Globus pallidus (tissue), 1 donor: ENCODE results near the gene ARRDC1.
"Not testable (repeated sequence)": the region's sequence is repeated elsewhere in the genome, so short reads cannot be mapped to it uniquely, and the experiment has no call there.

Experiments used
- DNase-seq: peaks from one replicate; pipeline ENCODE4 v3.0.0-alpha.2; 2015; ENCODE audit warnings: low spot score

Gene ARRDC1

DNA sequence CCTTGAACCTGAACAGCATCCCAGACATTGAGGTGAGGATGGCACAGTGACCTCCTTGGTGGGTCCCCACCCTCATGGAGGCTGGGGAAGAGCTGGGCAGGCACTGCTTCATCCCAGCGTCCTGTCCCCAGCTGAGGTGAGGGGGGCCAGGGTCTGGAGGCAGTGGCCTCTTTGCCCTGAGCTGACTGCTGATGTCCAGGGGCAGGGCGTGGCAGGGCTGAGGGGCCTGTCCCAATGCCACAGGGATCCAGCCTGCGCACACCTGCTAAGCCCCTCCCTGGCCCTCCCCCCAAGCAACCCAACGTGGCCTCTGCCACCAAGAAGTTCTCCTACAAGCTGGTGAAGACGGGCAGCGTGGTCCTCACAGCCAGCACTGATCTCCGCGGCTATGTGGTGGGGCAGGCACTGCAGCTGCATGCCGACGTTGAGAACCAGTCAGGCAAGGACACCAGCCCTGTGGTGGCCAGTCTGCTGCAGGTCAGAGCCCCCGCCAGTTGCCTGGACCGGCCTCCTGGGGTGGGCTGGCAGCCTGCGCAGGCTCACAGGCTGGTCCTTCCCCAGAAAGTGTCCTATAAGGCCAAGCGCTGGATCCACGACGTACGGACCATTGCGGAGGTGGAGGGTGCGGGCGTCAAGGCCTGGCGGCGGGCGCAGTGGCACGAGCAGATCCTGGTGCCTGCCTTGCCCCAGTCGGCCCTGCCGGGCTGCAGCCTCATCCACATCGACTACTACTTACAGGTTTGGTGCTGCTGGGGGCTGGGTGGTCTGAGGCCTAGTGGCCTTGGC lies 8.4 kb downstream of the ARRDC1 start:
- no peak for DNase-seq

DNA sequence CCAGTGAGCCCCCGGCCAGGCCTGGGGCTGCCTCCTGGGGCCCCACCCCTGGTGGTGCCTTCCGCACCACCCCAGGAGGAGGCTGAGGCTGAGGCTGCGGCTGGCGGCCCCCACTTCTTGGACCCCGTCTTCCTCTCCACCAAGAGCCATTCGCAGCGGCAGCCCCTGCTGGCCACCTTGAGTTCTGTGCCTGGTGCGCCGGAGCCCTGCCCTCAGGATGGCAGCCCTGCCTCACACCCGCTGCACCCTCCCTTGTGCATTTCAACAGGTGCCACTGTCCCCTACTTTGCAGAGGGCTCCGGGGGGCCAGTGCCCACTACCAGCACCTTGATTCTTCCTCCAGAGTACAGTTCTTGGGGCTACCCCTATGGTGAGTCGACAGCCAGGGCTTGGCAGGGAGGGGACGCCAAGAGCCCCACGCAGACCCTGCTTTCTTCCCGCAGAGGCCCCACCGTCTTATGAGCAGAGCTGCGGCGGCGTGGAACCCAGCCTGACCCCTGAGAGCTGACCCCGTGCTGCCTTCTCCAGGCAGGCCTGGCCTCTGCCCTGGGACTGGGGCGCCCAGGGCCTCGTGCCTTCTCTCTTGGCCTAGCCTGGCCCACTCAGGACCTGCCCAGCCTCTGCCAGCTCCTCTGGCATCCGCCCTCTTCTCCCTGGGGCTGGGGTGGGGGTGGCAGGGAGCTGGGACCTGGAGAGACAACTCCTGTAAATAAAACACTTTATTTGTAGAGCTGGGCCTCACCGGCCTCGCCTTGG lies 9.3 kb downstream of the ARRDC1 start:
- DNase-seq, result no peak

DNA sequence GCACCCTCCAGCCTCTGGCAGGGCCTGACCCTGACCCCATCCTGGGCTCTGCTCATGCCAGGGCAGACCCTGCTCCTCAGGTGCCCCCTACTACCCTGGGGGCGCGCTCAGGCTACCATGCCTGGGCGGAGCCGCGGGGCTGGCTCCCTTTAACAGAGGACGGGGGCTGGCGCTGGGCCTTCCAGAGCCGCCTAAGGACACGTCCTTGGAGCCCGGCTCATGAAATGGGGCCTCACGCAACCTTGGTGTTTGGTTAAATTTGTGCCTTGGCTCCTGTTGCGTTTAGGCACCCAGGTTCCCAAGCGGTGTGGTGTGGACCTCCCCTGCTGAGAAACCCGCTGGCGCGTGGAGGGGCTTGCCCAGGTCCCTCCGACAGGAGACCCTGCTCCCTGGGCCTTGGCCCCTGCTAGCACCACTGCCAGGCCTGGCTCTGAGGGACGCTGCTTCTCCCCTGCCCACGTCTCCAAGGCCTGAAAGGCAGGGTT lies 9.9 kb downstream of the ARRDC1 start:
- DNase-seq, result no peak

DNA sequence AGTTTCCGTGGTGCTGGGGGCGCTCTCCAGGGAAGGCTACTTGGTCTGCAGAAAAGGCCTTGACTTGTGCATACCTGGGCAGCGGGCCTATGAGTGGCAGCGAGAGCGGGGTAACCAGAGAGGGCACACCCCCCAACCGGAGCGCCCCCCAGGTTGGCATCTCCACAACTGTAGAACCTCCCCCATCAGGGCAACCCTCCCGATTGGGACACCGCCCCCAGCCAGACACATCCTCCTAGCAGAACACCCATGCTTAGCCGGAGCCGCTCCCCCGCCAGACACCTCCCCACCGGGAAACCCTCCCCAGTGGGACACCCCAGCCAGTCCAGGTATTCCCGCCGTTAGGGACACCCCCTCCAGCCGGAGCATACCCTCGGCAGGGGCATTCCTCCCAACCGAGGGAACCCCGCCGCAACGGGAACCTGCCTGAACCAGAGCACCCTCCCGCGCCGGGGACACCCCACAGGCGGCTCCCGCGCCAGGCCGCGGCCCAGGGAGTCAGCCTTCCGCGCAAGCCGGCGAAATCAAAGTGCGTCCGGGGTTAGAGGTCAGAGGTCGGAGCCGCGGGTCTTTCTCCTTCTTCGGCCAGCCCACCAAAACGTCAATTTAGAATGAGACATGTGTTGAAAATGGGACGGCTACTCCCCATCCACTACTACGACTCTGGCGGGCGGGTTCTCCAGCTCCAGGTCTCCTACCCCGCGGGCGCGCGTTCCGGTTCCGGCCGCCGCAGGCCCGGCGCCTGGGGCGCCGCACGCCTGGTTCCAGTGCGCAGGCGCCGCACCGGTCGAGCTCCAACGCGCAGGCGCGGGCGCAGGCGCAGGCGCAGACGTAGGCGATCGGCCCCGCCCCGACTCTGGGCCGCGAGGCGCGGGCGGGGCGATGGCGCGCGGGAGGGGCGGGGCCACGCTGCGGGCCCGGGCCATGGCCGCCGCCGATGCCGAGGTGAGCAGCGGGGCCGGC lies 12.9 kb downstream of the ARRDC1 start, which contains the start of gene EHMT1:
Gene EHMT1, plus strand, starts transcription at position 901 of the 963 bp plus-strand sequence. Its CDS starts 24 bp downstream, at position 925.
- DNase-seq, result peak; percentile 85

DNA sequence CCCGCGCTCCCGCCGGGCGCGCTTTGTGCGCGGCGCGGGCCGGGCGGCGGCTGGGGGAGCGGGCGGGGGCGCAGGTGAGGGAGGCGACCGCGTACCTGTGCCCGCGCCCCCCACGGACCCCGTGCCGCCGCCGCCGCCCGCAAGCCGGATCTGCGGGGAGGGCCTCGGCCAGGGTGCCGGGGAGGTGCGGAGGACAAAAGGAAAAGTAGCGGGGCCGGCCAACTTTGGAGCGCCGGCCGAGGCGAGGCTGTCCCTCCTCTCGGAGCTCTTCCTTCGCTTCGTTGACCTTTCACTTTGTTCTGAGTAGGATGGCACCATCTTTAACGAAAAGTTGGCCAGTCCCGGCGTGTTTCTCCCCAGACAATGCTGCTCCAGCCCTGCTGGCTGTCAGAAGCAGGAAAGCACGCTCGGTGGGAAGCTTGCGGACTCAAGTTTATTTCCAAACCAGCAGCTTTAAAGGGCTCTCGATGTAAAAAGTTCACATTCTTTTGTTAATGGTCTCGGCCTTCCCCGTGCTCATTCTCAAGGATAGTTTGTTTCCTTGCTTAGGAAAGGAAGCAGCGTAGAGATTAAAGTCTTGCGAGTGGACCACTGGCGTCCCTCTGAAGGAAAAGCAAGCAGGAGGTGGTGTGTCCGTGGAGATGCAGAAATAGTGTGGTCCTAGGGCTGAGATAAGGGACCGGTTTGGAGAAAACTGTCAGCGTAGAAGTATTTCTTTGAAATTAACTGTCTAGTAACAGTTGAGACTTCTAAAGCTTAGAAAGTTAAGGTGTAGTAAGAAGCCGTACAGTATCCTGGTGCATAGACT lies 14.0 kb downstream of the ARRDC1 start:
- DNase-seq, result no peak

DNA sequence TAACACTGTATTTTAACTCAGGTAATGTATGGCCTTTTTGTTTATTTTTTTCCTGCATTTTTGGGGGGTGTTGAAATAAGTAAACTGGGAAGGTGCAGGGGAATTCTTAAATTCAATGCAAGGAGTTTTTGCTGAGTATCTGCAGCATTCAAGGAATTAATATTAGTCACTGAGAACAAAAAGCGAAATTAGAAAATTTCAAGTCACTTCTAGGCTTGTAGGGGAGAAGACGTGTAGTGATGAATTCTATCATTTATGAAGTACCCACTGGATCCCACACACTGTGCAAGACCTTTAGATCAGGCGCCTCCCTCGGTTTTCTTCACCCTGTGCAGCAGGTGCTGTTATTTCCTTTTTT lies 14.5 kb downstream of the ARRDC1 start:
- DNase-seq, result no peak

DNA sequence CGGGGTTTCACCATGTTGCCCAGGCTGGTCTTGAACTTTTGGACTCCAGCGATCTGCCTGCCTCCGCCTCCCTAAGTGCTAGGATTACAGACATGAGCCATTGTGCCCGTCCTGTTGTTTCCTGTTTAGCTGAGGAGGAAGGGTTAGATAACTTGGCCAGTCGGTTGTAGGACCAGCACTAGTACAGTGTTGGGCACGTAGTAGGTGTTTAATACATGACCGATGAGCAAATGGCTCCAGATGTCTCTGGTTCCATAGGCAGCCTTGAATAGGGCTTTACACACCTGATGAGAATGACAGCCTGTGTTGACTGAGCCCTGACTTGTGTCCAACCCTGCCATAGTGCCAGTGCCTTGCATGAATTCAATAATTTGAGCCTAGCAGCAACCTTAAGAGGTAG lies 15.1 kb downstream of the ARRDC1 start:
- DNase-seq, result no peak

DNA sequence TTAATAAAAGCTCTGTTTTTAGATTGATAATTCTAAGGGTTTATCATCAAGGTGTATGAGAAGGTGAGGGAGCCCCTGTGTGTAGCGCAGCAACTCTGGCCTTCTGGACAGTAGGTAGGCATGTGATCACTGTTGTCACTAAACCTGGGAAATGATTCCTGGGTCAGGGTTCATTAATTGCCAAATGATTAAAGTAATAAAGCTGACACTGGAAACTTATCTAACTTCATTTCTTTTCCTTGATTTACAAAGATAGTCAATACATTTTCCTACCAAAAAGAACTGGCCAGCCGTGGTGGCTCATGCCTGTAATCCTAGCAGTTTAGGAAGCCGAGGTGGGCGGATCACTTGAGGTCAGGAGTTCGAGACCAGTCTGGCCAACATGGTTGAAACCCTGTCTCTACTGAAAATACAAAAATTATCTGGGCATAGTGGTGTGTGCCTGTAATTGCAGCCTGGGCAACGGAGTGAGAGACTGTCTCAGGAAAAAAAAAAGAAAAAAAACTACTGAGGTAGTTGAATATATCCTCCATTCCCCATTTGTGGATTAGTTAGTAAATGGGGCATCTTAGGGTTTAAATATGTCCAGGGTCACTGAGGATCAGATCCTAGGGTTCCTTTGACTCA lies 15.8 kb downstream of the ARRDC1 start:
- no peak for DNase-seq

DNA sequence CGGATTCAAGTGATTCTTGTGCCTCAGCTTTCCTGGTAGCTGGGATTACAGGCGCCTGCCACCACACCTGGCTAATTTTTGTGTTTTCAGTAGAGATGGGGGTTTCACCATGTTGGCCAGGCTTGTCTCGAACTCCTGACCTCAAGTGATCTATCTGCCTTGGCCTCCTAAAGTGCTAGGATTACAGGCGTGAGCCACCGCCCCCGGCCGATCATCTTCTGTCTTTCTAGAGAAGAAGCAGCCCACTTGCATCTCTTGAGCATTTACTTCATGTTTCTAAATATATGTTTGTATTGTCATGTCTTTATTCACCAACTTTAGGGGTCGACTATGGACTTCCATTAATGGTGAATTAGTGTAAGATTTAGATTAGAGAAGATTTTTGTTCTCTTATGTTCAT lies 16.7 kb downstream of the ARRDC1 start:
- not testable (repeated sequence) for DNase-seq

DNA sequence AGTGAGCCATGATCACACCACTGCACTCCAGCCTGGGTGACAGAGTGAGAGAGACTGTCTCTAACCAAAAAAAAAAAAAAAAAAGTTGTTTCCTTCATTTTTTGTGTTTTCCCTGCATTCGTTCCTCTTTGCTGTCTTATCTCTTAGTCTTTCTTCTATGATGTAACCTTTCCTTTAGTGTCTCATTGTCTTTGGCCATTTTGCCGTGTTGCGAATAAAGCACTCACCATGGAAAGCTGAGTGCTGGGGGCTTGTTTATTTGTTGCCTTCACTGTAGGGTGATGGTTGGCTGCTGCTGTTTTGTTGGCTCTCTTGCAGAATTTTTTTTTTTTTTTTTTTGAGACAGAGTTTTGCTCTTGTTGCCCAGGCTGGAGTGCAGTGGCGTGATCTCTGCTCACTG lies 21.0 kb downstream of the ARRDC1 start:
- no peak for DNase-seq

DNA sequence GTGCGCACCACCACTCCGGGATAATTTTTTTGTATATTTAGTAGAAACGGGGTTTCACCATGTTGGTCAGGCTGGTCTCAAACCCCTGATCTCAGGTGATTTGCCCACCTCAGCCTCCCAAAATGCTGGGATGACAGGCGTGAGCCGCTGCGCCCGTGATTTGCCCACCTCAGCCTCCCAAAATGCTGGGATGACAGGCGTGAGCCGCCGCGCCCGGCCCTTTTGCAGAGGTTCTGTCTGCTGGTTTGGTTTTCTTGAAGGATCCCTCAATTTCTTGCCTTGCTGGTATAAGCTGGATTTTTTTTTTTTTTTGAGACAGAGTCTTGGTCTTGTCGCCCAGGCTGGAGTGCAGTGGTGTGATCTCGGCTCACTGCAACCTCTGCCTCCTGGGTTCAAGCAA lies 21.9 kb downstream of the ARRDC1 start:
- not testable (repeated sequence) for DNase-seq

DNA sequence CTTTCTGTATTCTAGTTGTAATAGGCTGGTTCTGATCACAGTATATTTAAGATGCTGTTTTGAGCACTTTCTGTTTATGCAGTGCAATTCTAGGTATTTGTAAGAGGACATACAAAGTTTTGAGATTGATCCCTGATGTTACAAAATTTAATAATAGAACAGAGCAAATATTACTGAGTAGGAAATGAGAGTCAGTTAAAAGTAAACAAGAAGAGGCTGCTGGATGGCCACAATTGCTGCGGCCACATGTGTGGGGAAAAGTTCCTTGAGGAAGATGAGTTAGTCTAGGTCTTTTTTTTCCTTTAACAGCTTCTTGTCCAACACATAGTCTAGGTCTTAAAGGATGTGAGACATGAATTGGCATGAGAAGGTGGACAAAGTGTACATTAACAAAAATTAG lies 24.6 kb downstream of the ARRDC1 start:
- no peak for DNase-seq

DNA sequence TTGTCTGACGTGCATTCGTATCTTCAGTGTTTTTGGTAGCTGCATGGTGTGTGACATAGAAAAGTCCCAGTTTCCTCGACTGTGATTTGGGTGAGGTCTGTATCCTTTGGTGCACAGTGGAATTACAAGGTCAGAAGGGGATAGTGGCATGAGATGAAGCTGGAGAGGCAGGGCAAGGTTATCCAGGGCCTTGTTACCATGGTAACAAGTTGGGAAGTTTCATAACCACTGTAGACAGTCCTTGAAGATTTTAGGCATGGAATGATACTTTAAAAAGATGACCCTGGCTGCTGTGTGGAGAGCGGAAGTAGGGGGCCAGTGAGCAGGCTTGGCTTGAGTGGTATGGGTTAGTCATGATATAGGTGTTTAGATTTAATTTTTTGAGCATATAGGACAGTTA lies 25.2 kb downstream of the ARRDC1 start:
- DNase-seq, result no peak

DNA sequence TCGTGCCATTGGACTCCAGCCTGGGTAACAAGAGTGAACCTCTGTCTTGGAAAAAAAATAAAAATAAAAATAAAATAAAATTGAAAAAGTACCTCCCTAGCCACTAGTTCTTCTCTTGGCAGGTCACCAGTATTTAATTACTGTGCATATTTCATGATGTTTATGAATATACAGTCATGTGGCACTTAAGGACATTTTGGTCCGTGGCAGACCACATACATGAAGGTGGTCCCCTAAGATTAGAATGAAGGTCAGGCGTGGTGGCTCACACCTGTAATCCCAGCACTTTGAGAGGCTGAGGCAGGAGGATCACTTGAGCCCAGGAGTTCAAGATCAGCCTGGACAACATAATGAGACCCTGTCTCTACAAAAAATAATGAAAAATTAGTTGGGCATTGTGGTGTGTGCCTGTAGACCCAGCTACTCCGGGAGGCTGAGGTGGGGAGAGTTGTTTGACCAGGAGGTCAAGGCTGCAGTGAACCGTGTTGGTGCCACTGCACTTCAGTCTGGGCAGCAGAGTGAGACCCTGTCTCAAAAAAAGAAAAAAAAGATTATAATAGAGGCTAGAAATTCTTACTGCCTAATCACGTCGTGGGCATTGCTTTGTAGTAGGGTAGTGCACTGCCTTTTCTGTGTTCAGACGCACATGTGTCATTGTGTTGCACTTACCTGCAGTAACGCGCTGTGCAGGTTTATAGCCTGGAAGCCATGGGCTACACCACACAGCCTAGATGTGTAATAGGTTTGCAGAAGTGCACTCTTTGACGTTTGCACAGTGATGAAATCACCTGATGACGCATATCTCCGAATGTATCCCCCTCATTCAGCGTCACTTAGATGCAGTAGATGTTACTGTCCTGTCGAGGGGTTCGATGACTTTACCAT lies 26.1 kb downstream of the ARRDC1 start:
- no peak for DNase-seq

DNA sequence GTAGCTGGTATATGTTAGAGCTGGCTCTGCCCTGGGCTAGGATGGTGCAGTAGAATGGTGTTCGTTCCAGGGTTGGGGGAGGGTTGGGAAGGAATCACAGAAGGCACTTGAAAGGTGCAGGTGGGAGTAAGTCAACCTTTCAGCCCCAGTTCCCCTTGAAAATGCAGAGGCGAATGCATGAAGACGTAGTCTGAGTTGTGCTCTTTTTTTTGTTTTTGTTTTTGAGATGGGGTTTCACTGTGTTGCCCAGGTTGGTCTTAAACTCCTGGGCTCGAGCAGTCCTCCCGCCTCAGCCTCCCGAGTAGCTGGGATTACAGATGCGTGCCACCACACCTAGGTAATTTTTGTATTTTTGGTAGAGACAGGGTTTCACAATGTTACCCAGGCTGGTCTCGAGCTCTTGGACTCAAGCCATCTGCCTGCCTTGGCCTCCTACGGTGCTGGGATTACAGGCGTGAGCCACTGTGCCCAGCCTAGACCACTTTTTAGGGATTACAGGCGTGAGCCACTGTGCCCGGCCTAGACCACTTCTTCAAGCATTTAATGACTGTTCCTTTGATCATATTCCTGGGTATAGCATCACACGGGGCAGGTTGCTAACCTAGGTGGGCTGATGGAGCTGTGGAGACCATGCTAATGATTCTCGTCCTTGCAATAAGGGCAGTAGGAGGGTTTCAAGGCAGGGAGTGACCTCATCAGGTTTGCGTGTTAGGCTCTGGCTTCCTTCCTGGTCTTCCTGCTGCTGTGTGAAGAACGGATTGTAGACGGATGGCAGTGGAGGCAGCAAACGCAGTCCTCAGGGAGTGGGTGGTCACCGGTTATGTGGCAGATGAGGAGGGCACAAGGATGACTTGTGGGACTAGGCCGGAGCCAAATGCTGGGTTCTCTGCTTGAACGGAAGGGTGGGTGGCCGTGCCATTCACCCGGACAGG lies 27.0 kb downstream of the ARRDC1 start:
- no peak for DNase-seq

DNA sequence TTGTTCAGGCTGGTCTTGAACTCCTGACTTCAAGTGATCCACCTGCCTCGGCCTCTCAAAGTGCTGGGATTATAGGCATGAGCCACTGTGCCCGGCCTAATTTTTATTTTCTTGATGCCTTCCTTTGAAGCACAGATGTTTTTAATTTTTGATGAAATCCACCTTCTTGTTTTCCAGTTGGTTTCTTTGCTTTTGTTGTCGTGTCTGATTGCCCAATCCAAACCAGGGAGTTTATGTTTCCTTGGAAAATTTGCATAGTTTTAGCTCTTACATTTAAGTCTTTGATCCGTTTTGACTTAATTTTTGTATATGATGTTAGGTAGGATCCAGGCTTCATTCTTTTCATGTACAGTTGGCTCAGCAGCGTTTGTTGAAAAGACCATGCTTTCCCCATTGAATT lies 28.5 kb downstream of the ARRDC1 start:
- no peak for DNase-seq

DNA sequence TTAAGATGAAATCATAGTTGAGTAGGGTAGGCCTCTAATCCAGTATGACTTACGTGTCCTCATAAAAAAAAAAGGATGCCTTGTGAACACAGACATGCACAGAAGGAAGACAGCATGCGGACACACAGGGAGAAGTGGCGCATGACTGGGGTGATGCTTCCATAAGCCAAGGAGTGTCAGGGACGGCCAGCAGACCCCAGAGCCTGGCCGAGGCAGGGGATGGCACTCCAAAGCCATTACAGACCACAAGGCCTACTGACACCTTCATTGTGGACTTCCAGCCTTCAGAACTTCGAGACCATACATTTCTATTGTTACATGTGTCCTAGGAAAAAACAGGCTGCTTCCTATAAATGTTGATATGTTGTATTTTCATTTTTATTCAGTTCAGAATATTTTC lies 33.2 kb downstream of the ARRDC1 start:
- DNase-seq, result no peak

DNA sequence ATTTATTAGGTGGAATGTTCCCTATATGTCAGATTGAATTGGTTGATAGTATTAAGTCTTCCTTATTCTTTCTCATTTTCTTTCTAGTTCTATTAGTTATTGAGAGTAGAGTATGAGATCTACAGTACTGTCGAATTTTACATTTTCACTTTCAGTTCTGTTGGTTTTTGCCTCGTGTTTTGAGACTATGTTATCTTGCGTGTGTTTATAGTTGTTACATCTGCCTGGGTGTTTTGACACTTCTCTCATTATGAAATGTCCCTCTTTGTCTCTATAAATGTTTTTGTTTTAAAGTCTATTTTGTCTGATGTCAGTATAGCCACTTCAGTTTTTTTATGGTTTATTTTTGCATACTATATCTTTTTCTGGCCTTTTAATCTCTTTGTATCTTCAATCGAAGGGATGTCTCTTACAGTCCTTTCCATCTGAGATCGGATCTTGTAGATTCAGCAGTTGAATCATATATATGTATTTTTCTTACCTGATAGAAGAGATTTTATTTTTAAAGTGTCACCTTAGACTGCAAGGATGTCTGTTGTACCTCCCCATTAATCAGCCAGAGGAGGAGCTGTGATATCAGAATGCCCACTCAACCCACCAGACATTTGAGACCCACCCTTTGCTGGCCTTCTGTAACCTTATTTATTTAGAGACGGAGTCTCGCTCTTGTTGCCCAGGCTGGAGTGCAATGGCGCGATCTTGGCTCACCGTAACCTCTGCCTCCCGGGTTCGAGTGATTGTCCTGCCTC lies 34.0 kb downstream of the ARRDC1 start:
- no peak for DNase-seq
